G401 (cell line): ENCODE data around the gene MCM9. TPM values are rescaled to one million over a fixed set of nuclear protein-coding genes. Genes with fewer than 3 reads are reported as not detected.

Source experiments
- DNase-seq: peaks from one replicate; pipeline ENCODE4 v3.0.0-alpha.2; 2015; ENCODE audit warnings: low spot score
- in situ Hi-C: cut with HindIII; loops from 2 replicates; pipeline ENCODE4 v1.10.0; 2016; ENCODE audit warnings: low sequenced_read_pairs, mixed read lengths
- total RNA-seq: library from RNA; depleted of rRNA; stranded (reverse); fragments of >200 nt; shearing (Covaris generic); gene quantifications from 2 replicates; pipeline ENCODE4 v1.2.3, GENCODE V29; 2014

The MCM9 gene
- total RNA-seq, 1 experiment from 2014 or later, result 12.5 TPM

DNA sequence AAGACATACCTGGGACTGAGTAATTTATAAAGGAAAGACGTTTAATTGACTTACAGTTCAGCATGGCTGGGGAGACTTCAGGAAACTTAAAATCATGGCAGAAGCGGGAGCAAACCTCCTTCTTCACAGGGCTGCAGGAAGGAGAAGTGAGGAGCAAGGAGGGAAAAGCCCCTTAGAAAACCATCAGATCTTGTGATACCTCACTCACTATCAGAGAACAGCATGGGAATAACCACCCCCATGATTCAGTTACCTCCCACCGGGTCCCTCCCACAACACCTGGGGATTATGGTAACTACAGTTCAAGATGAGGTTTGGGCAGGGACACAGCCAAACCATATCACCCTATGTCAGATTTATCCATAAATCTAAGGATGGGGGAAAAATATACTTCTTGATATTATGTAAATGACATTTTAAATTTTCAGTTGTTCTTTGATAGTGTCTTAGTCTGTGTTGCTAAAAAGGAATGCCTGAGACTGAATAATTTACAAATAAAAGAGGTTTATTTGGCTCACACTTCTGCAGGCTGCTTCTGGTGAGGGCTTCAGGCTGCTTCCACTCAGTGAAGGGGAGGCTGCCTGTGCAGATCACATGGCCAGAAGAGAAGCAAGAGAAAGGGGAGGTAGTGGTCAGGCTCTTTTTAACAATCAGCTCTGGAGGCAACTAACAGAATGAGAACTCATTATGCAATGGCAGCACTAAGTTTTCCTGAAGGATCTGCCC lies 1.2 kb upstream of the MCM9 start:
- DNase-seq, result no peak
- in situ Hi-C loops, result no loop called here

DNA sequence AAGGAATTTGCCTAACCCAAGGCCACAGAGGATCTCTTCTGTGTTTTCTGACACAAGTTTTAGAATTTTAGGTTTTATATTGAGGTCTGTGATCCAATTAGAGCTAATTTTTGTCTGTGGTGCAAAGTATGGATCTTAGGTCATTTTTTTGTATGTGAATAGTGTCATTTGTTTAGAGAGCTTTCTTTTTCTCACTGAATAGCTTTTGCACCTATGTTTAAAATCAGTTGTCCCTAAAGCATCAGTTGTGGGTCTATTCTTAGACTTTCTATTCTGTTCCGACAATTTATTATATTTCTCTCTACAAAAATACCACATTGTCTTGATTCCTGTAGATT lies 341 bp upstream of the MCM9 start:
- DNase-seq, result no peak
- in situ Hi-C loops, result no loop called here

DNA sequence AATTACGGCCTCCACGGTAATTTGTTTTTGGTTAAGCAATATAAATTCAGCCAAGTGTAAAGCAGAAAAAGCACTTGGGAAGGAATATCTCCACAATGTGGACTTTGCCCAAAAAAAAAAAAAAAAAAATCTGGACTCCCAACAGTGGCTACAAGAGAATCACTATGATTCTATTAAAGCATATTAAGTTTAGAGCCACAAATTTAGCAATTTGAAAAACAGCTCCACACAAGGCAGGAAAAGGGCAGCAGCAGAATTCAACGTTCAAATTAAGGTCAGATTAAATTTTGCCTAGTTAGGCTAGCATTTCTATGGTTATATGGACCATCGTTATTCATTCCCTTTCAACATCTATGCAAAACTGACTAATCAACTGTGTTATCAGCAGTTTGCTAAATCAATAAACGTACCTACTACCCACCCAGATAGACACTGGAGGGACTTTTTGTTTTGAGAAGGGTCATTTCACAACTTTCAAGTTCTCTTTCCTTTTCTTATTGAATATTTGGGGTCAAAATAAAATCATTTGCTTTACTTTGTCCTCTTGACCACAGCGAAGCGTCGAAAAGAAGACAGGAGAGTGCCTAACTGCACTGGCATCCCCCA lies 1.0 kb downstream of the MCM9 start:
- in situ Hi-C loops, result no loop called here
- DNase-seq, result no peak

DNA sequence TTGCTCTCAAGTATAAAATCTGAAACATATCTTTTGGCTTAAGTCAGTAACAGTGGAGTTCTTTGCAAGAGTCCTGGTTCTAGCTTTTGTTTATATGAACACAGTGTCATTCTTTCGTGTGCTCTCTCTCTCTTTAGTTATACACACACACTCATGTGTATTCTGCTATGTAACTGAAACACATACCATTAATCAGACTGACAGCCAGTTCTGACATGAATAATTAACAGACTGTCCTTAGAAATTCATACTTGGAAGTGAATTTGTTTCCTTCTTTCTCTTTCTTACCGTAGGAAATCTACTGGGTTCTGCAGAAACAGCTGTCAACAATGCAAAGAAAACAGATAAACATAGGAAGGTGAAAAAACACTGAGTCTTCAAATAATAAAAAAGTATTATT lies 2.5 kb downstream of the MCM9 start:
- DNase-seq, result no peak
- in situ Hi-C loops, result no loop called here

- in situ Hi-C loops, result no loop called here
Observed at GRCh38 chr6:118931436-118931835, 3.5 kb downstream of the MCM9 start.

DNA sequence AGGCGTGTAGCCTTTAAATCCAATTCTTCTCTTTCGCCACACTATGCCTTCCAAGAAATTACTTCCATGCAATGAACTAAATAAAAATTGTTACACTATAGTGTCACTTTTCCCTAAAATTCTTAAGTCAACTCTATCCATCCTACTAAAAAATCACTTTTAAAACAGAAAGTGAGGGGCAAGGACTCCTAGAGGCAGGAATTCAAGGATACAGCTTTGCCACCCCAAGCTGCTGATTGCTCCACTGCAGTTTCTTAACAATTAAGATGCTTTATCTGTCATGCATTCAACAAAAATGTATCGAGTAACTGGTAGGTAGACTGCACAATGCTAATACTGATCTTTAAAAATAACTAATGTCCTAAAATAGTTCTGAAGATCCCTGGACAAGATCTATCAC lies 4.3 kb downstream of the MCM9 start:
- in situ Hi-C loops, result no loop called here

More at GRCh38 chr6:118931436-118931835, 3.5 kb downstream of the MCM9 start:
- DNase-seq, result no peak

GRCh38 chr6:118923035-118923434 lies 11.9 kb downstream of the MCM9 start:
- in situ Hi-C loops, result no loop called here
- DNase-seq, result no peak

More for the DNA sequence above, 4.3 kb downstream of the MCM9 start:
- DNase-seq, result no peak

- in situ Hi-C loops, result no loop called here
- DNase-seq, result no peak
Observed at GRCh38 chr6:118921084-118921483, 13.9 kb downstream of the MCM9 start.

- in situ Hi-C loops, result no loop called here
- DNase-seq, result no peak
Observed at GRCh38 chr6:118918329-118918725, 16.6 kb downstream of the MCM9 start.

- DNase-seq, result no peak
- in situ Hi-C loops, result no loop called here
Observed at GRCh38 chr6:118917546-118918328, 17.2 kb downstream of the MCM9 start.

- in situ Hi-C loops, result no loop called here
- no peak for DNase-seq
Observed at GRCh38 chr6:118914598-118914997, 20.4 kb downstream of the MCM9 start.

DNA sequence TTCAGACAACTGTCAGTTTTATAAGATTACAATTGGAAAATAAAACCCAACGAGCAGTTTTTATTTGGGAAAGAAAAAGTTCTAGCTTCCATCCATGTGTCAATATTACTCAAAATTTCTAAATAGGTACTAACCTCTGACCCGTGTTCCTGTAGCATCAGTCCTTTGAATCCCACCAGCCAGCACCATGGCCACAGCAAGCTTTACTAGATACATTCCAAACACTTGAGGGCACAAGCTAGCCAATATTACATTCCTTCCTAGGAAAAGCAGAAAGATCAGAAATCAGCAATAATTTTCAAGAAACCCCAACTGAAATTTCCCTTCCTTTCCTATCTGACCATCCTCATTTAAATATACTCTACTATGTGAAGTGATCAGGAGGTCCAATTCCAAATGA lies 21.8 kb downstream of the MCM9 start:
- no peak for DNase-seq
- in situ Hi-C loops, result no loop called here

- DNase-seq, result peak; percentile 70
- in situ Hi-C loops, result no loop called here
Observed at GRCh38 chr6:118912646-118913045, 22.3 kb downstream of the MCM9 start.

DNA sequence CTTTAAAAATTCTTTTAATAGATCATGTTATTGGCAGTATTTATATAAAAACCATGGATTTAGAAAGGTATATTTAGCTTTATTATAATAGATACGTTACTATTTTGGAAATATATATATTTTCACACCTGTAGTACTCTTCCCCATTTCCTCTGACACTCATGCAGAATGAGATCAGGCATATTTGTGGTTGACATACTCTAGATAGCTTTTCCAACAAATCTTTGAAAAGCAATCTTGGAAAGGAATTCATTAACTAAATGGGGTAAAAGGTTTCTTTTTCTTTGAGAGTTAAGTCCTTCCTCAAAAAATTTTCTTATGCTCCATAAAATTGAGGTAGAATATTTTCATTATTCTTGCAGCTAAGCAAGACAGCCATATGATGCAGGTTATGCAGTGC lies 26.5 kb downstream of the MCM9 start:
- in situ Hi-C loops, result no loop called here
- no peak for DNase-seq

DNA sequence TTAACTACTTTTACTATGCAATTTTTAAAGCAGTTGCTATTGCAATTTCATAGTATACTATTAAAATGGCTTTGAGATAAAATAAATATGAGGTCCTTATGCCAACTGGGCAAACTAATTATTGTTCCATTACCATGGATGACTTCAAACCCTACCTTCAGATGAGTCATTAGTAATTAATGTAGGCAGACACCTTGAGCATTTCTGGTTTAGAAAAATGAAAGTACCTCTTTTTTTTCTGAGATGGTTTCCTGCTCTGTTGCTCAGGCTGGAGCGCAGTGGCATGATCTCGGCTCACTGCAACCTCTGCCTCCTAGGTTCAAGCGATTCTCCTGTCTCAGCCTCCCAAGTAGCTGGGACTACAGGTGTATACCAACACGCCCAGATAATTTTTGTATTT lies 29.1 kb downstream of the MCM9 start:
- DNase-seq, result no peak

DNA sequence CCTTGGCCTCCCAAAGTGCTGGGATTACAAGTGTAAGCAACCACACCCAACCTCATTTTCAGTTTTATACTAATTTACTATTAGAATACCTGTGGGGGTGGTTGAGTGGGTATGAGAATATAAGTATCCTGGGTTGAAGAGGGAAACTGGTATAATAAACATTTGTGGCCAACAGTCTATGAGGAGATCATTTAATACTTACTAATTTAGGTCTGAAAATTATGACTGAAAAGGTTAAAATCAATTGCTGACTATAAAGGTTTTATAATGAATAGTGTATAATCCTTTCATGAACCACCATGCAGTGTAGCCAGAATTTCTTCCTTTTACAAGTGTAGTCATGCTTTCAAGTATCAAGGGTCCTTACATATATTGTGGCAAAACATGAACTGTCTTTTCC lies 29.9 kb downstream of the MCM9 start:
- in situ Hi-C loops, result no loop called here
- DNase-seq, result no peak

More for the DNA sequence above, 29.1 kb downstream of the MCM9 start:
- in situ Hi-C loops, result no loop called here

GRCh38 chr6:118903691-118904090 lies 31.3 kb downstream of the MCM9 start:
- in situ Hi-C loops, result no loop called here
- no peak for DNase-seq

DNA sequence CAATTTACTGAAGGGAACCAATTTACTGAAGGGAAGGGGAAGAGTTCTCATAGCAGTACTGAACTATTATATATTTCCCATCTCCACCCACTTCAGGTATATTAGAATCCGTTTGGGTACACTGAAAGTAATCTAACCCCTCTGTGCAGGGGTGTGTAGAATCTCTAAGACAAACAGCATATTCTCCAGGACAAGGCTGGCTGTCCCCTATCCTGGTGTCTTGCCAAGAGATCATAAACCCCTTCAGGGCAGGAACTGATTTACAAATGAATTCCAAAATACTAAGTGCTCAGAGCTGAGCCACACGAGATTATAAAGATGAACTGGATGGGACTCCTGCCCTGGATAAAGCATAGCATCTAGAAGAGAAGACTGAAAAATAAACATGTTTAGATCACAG lies 31.8 kb downstream of the MCM9 start:
- DNase-seq, result no peak
- in situ Hi-C loops, result no loop called here

DNA sequence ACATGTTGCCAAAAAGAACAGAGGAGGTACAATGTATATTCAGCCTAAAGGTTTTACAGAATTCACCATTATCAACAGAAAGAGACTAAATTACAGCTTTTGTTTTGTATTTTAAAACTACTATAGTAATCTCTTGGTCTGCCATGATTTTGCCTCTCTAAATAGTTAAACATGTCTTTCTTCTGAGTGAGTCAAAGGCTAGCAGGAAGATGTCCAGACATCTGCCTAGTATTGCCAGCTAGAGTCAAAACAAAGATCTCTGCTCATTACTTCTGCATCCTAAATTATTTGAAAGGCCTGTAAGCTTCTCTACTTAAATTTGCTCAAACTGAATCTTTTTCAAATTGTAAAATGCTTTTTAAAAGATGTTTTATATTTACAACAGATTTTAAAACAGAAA lies 32.2 kb downstream of the MCM9 start:
- in situ Hi-C loops, result no loop called here
- no peak for DNase-seq

DNA sequence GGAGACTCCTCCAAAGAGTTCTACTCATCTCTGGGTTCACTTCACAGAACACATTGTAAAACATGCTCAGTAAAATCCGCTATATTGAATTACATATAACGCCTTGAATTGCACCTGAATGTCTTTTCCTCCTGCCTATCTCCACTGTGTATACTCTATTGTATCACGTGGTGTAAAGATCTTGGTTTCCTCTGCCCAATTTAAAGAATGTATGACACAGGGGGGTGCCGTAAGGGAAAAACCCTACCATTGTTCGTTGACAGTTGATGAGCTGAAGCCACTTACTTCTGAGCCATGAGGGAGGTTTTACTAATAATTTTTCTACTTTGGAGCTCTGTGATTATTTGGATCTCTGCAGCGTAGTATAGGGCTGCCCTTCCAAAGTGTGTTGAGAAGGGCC lies 35.0 kb downstream of the MCM9 start:
- no peak for DNase-seq
- in situ Hi-C loops, result no loop called here
